PC-9 (cell line): ENCODE data around the gene LIMS1. TPM values are rescaled to one million over a fixed set of nuclear protein-coding genes. Genes with fewer than 3 reads are reported as not detected.

Experiments used
- BruUV-seq: library from RNA; stranded (reverse); fragments of 400-500 nt; replicated peaks from 2 replicates; lab custom pipeline; 2021; lab: Mats Ljungman, UMichigan
- CTCF ChIA-PET: fragments of 300-600 bp; sonication (Branson Sonifier 250); formaldehyde crosslinking; loops from one replicate; lab custom pipeline; 2022; ENCODE audit warnings: antibody characterized with exemption; lab: Charles Lee
- POLR2A ChIA-PET: fragments of 300-600 bp; sonication (Branson Sonifier 250); formaldehyde crosslinking; loops from one replicate; lab custom pipeline; 2022; ENCODE audit warnings: antibody characterized with exemption; ENCODE audit not compliant: unreplicated experiment; lab: Charles Lee
- DNase-seq, 2 experiments: peaks; one replicate each; pipeline versions ENCODE4 v3.0.0 to v3.0.0-alpha.2; 2015 to 2022; ENCODE audit warnings: mixed read lengths in 1 of 2
- H2AFZ ChIP-seq: fragments of 200-600 bp; sonication (generic); 2 replicates; pipeline ENCODE4 v1.8.1; 2017; ENCODE audit warnings: antibody characterized with exemption
- H3F3A ChIP-seq: fragments of 200-600 bp; sonication (generic); 2 replicates; pipeline ENCODE4 v1.8.1; 2017; ENCODE audit warnings: antibody characterized with exemption, mild to moderate bottlenecking, low read depth; ENCODE audit not compliant: insufficient read depth
- H3K27ac ChIP-seq: fragments of 200-600 bp; sonication (generic); 2 replicates; pipeline ENCODE4 v1.6.1; 2016; ENCODE audit warnings: mixed run types
- H3K27me3 ChIP-seq: fragments of 200-600 bp; sonication (generic); 2 replicates; pipeline ENCODE4 v1.6.1; 2016; ENCODE audit warnings: low read depth, mixed run types; ENCODE audit not compliant: insufficient read depth
- H3K36me3 ChIP-seq: fragments of 200-600 bp; sonication (generic); 2 replicates; pipeline ENCODE4 v1.6.1; 2016; ENCODE audit warnings: low read depth, mixed run types
- H3K4me1 ChIP-seq: fragments of 200-600 bp; sonication (generic); replicated peaks from 2 replicates; pipeline ENCODE4 v1.6.1; 2016; ENCODE audit warnings: mixed run types; ENCODE audit not compliant: insufficient read depth
- H3K4me2 ChIP-seq: fragments of 200-600 bp; sonication (generic); 2 replicates; pipeline ENCODE4 v1.6.1; 2017; ENCODE audit warnings: mixed run types
- H3K4me3 ChIP-seq: fragments of 200-600 bp; sonication (generic); 2 replicates; pipeline ENCODE4 v1.6.1; 2016; ENCODE audit warnings: mixed run types
- H3K79me2 ChIP-seq: fragments of 200-600 bp; sonication (generic); 2 replicates; pipeline ENCODE4 v1.6.1; 2017; ENCODE audit warnings: low read depth, mixed run types
- H3K9me2 ChIP-seq: fragments of 200-600 bp; sonication (generic); 2 replicates; pipeline ENCODE4 v1.8.1; 2017; ENCODE audit warnings: mild to moderate bottlenecking; ENCODE audit not compliant: insufficient read depth
- H3K9me3 ChIP-seq: fragments of 200-600 bp; sonication (generic); 2 replicates; pipeline ENCODE4 v1.8.1; 2016; ENCODE audit warnings: low read depth; ENCODE audit not compliant: insufficient read depth
- H4K20me1 ChIP-seq: fragments of 200-600 bp; sonication (generic); 2 replicates; pipeline ENCODE4 v1.8.1; 2017; ENCODE audit not compliant: insufficient read depth
- EZH2 ChIP-seq: fragments of 200-600 bp; sonication (generic); IDR thresholded peaks from 2 replicates; pipeline ENCODE4 v1.8.0; 2017; ENCODE audit warnings: antibody characterized with exemption, low read depth
- intact Hi-C: fragments of 100-400 bp; cut with micrococcal nuclease; formaldehyde crosslinking; loops from one replicate; pipeline ENCODE4 v1.10.0; 2022; ENCODE audit not compliant: unreplicated experiment
- total RNA-seq: library from RNA; stranded (reverse); gene quantifications from 2 replicates; pipeline ENCODE4 v1.2.3, GENCODE V29; 2021
- TF ChIP-seq, protein P1 (sequence below): fragments of 200-600 bp; sonication (generic); conservative IDR thresholded peaks from 2 replicates; pipeline ENCODE4 v1.6.1; 2017; ENCODE audit warnings: mixed run types, antibody characterized with exemption, mild to moderate bottlenecking, moderate library complexity

LIMS1 gene
- total RNA-seq, 1 experiment from 2014 or later, result 61.6 TPM

- POLR2A ChIA-PET, result no interaction called here
- no peaks in the 10 kb centered on the region for H3K4me1 ChIP-seq
- no TSS peak for BruUV-seq
- H3K4me3 ChIP-seq, result no peak overlapping the region
- H3K79me2 ChIP-seq, result peaks cover 33% of the 10 kb centered on the region
- no peak overlapping the region for H3K27ac ChIP-seq
- no peaks in the 10 kb centered on the region for H3F3A ChIP-seq
- CTCF ChIA-PET, result no interaction called here
- DNase-seq, result no peak
- H4K20me1 ChIP-seq, result no peaks in the 10 kb centered on the region
- H3K4me2 ChIP-seq, result no peak overlapping the region
- no peak for TF ChIP-seq EZH2
- TF ChIP-seq, protein P1, sequence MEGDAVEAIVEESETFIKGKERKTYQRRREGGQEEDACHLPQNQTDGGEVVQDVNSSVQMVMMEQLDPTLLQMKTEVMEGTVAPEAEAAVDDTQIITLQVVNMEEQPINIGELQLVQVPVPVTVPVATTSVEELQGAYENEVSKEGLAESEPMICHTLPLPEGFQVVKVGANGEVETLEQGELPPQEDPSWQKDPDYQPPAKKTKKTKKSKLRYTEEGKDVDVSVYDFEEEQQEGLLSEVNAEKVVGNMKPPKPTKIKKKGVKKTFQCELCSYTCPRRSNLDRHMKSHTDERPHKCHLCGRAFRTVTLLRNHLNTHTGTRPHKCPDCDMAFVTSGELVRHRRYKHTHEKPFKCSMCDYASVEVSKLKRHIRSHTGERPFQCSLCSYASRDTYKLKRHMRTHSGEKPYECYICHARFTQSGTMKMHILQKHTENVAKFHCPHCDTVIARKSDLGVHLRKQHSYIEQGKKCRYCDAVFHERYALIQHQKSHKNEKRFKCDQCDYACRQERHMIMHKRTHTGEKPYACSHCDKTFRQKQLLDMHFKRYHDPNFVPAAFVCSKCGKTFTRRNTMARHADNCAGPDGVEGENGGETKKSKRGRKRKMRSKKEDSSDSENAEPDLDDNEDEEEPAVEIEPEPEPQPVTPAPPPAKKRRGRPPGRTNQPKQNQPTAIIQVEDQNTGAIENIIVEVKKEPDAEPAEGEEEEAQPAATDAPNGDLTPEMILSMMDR, result no peak
- no peaks in the 10 kb centered on the region for H3K9me2 ChIP-seq
- H3K9me3 ChIP-seq, result no peaks in the 10 kb centered on the region
- intact Hi-C loops, result no loop called here
- H2AFZ ChIP-seq, result no peak overlapping the region
- no peaks in the 10 kb centered on the region for H3K36me3 ChIP-seq
- H3K27me3 ChIP-seq, result no peaks in the 10 kb centered on the region
Observed at GRCh38 chr2:108552566-108552965, 18.3 kb downstream of the LIMS1 start.

DNA sequence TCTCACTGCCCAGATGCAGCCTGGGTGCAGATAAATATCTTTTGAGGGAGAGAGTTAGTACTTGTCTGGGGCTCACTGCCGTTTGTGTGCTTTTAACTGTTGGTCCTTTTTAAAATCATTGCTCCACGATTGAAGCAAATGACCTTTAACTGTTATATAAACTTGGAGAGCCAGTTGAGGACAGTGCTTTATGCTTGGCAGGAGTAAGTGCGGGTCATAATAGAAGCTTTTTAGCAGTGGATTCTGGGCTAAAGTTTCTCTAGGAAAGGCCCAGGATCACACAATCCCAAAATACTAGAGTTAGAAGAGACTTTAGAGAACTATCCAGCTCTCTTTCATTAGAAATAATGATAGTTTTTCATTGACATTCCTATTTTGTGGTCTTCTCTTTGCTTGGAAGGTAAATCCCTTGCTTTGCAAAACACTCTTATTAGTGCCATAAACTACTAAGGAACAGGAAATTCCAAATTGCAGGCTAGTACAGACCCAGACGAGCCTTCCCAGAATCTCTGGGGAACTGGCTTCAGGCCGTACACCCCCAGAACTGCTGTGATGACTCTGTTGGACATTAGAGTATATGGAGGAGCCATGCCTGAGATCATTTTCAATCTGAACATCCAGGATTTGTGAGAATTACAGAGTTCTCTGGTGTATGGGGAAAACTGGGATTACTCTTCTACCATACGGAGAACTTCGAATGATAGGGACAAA, 19.1 kb downstream of the LIMS1 start:
- no peaks in the 10 kb centered on the region for H3K9me2 ChIP-seq
- no peaks in the 10 kb centered on the region for H3F3A ChIP-seq
- TF ChIP-seq, protein P1, result no peak
- TF ChIP-seq EZH2, result no peak
- no peaks in the 10 kb centered on the region for H4K20me1 ChIP-seq
- H3K4me2 ChIP-seq, result no peak overlapping the region
- no peaks in the 10 kb centered on the region for H3K36me3 ChIP-seq
- no peaks in the 10 kb centered on the region for H3K4me1 ChIP-seq
- BruUV-seq, result no TSS peak
- POLR2A ChIA-PET, result no interaction called here
- H3K4me3 ChIP-seq, result no peak overlapping the region
- H3K27me3 ChIP-seq, result no peaks in the 10 kb centered on the region
- DNase-seq, result no peak
- H3K27ac ChIP-seq, result no peak overlapping the region
- H3K79me2 ChIP-seq, result peaks cover 27% of the 10 kb centered on the region
- H3K9me3 ChIP-seq, result no peaks in the 10 kb centered on the region
- intact Hi-C loops, result no loop called here
- CTCF ChIA-PET, result no interaction called here
- no peak overlapping the region for H2AFZ ChIP-seq

- Histone ChIP-seq H3K79me2 (peaks cover 20% of the 10 kb centered on the region), H3K27me3 (no peaks in the 10 kb centered on the region), H3K4me1 (no peaks in the 10 kb centered on the region), H3K4me2 (no peak overlapping the region), H4K20me1 (no peaks in the 10 kb centered on the region), H3K9me2 (no peaks in the 10 kb centered on the region), H3K27ac (no peak overlapping the region), H3K36me3 (no peaks in the 10 kb centered on the region), H3K9me3 (no peaks in the 10 kb centered on the region), H2AFZ (no peak overlapping the region), H3F3A (no peaks in the 10 kb centered on the region), H3K4me3 (no peak overlapping the region)
- CTCF ChIA-PET, result no interaction called here
- TF ChIP-seq, protein P1, result no peak
- TF ChIP-seq EZH2, result no peak
- POLR2A ChIA-PET, result no interaction called here
- no TSS peak for BruUV-seq
- no peak for DNase-seq
- intact Hi-C loops, result no loop called here
Observed at GRCh38 chr2:108554528-108554927, 20.3 kb downstream of the LIMS1 start.
